Measurements from ENCODE around the gene ZBTB8A. TPM values are rescaled to one million over a fixed set of nuclear protein-coding genes. Genes with fewer than 3 reads are reported as not detected.

The ZBTB8A gene
- total and polyA plus RNA-seq, 2 of the 8 experiments (the other 6 are each of a cell fraction or from before 2014, with no cell fraction given) = 2.9 to 10.4 TPM

GRCh38 chr1:32639489-32640075 is 100.4 kb downstream of the ZBTB8A start (continued):
- TF ChIP-seq E2F6 (IDR thresholded peaks at IDR 0.05) = no peak
- TF ChIP-seq EGR1 (IDR thresholded peaks at IDR 0.05; ENCODE audit: borderline replicate concordance, low read depth, low read length) = no peak
- no peak for TF ChIP-seq CHD7 (IDR thresholded peaks at IDR 0.05; ENCODE audit: insufficient replicate concordance, low read length)
- no peak for TF ChIP-seq ZNF274 (IDR thresholded peaks at IDR 0.05; ENCODE audit: borderline replicate concordance, extremely low read depth, low read length)
